Cardiac muscle cell (in vitro differentiated cells and primary cell): ENCODE data around the gene REM2. TPM values are rescaled to one million over a fixed set of nuclear protein-coding genes. Genes with fewer than 3 reads are reported as not detected.
A peak's percentile ranks its signal among the peaks of the same experiment; 100 is the strongest.

Experiments
- DNase-seq, 2 donors: peaks; one replicate each; pipeline versions ENCODE4 v3.0.0 to v3.0.0-alpha.2; 2010 to 2017; ENCODE audit warnings: low read depth in 1 of 2, low spot score in 1 of 2
- H3K27ac ChIP-seq: fragments of 200-600 bp; sonication (generic); 2 replicates; pipeline ENCODE4 v1.5.1; 2016
- H3K27me3 ChIP-seq: fragments of 200-600 bp; sonication (generic); 2 replicates; pipeline ENCODE4 v1.6.0; 2016; ENCODE audit warnings: control low read depth
- H3K36me3 ChIP-seq: fragments of 200-600 bp; sonication (generic); 2 replicates; pipeline ENCODE4 v1.5.1; 2016; ENCODE audit warnings: control low read depth
- H3K4me1 ChIP-seq: fragments of 200-600 bp; sonication (generic); 2 replicates; pipeline ENCODE4 v1.8.1; 2017; ENCODE audit warnings: low read depth, mild to moderate bottlenecking, mixed run types
- H3K4me3 ChIP-seq: fragments of 200-600 bp; sonication (generic); 2 replicates; pipeline ENCODE4 v1.5.1; 2016; ENCODE audit warnings: mild to moderate bottlenecking
- H3K9me3 ChIP-seq: fragments of 200-600 bp; sonication (generic); 2 replicates; pipeline ENCODE4 v1.5.1; 2017; ENCODE audit warnings: low read depth, mild to moderate bottlenecking, control low read depth
- polyA plus RNA-seq: library from polyadenylated mRNA; unstranded; fragments of >200 nt; fragmentation: Nextera tagmentation; extraction: Ambion mirVana; gene quantifications from 2 replicates; pipeline ENCODE4 v1.2.1, GENCODE V29; 2016
- total RNA-seq: library from RNA; depleted of rRNA; stranded (reverse); fragments of >200 nt; gene quantifications from 2 replicates; pipeline ENCODE4 v1.2.3, GENCODE V29; 2016
- TF ChIP-seq, protein P1 (sequence below): IDR thresholded peaks from 2 replicates; pipeline ENCODE4 v1.5.1; 2012; ENCODE audit warnings: low read depth, mild to moderate bottlenecking, low read length

REM2 gene
- total and polyA plus RNA-seq, 2 experiments from 2014 or later, result 2.7 to 5.1 TPM

GRCh38 chr14:22901799-22902198 is 18.8 kb downstream of the REM2 start:
- DNase-seq, result no peak
- H3K4me1 ChIP-seq, result peaks cover 8% of the 10 kb centered on the region
- peaks cover 55% of the 10 kb centered on the region for H3K36me3 ChIP-seq
- H3K27me3 ChIP-seq, result no peaks in the 10 kb centered on the region
- no peaks in the 10 kb centered on the region for H3K9me3 ChIP-seq
- TF ChIP-seq, protein P1, sequence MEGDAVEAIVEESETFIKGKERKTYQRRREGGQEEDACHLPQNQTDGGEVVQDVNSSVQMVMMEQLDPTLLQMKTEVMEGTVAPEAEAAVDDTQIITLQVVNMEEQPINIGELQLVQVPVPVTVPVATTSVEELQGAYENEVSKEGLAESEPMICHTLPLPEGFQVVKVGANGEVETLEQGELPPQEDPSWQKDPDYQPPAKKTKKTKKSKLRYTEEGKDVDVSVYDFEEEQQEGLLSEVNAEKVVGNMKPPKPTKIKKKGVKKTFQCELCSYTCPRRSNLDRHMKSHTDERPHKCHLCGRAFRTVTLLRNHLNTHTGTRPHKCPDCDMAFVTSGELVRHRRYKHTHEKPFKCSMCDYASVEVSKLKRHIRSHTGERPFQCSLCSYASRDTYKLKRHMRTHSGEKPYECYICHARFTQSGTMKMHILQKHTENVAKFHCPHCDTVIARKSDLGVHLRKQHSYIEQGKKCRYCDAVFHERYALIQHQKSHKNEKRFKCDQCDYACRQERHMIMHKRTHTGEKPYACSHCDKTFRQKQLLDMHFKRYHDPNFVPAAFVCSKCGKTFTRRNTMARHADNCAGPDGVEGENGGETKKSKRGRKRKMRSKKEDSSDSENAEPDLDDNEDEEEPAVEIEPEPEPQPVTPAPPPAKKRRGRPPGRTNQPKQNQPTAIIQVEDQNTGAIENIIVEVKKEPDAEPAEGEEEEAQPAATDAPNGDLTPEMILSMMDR, result no peak
- H3K27ac ChIP-seq, result no peak overlapping the region
- no peak overlapping the region for H3K4me3 ChIP-seq

DNA sequence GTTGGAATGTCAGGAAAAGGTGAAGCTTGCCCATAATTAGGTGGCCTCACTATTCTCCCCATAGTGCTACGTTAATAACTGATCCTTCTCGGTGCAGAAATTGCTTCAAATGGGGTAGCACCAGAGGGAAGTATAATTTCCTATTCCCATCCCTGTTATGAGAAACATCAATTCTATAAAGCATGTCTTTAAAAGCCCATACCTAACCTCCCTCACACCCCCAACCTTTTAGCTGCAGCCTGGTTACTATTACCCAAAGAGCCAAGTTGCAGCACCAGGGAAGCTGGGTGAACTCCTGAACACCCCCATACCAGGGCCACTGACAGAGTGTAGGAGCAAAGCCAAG is 20.7 kb downstream of the REM2 start:
- Histone ChIP-seq H3K4me3 (no peak overlapping the region), H3K36me3 (peaks cover 74% of the 10 kb centered on the region), H3K9me3 (no peaks in the 10 kb centered on the region), H3K4me1 (no peaks in the 10 kb centered on the region), H3K27ac (no peak overlapping the region), H3K27me3 (no peaks in the 10 kb centered on the region)
- DNase-seq, result no peak
- TF ChIP-seq, protein P1, result no peak

DNA sequence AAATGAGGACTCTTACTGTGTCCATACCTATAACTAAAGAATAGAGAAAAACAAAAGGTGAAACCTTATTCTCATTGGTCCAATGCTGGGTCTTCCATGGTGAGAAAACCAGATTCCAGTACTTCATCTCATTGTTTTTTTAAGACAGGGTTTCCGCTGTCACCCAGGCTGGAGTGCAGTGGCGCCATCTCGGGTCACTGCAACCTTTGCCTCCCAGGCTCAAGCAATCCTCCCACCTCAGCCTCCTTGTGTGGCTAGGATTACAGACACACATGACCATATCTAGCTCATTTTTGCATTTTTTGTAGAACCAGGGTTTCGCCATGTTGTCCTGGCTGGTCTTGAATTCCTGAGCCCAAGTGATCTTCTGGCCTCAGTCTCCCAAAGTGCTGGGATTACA is 22.6 kb downstream of the REM2 start:
- H3K36me3 ChIP-seq, result peaks cover 82% of the 10 kb centered on the region
- no peak overlapping the region for H3K27ac ChIP-seq
- no peak overlapping the region for H3K4me3 ChIP-seq
- H3K27me3 ChIP-seq, result no peaks in the 10 kb centered on the region
- no peak for DNase-seq
- no peaks in the 10 kb centered on the region for H3K9me3 ChIP-seq
- H3K4me1 ChIP-seq, result no peaks in the 10 kb centered on the region
- TF ChIP-seq, protein P1, result no peak

GRCh38 chr14:22906073-22906472 is 23.1 kb downstream of the REM2 start:
- no peak for DNase-seq
- Histone ChIP-seq H3K9me3 (no peaks in the 10 kb centered on the region), H3K27ac (no peak overlapping the region), H3K27me3 (no peaks in the 10 kb centered on the region), H3K36me3 (peaks cover 81% of the 10 kb centered on the region), H3K4me3 (no peak overlapping the region), H3K4me1 (no peaks in the 10 kb centered on the region)
- TF ChIP-seq, protein P1, result no peak

GRCh38 chr14:22907429-22907828 is 24.4 kb downstream of the REM2 start:
- no peak overlapping the region for H3K4me3 ChIP-seq
- no peaks in the 10 kb centered on the region for H3K27me3 ChIP-seq
- no peaks in the 10 kb centered on the region for H3K4me1 ChIP-seq
- DNase-seq, result no peak
- TF ChIP-seq, protein P1, result no peak
- no peaks in the 10 kb centered on the region for H3K9me3 ChIP-seq
- H3K36me3 ChIP-seq, result peaks cover 70% of the 10 kb centered on the region
- H3K27ac ChIP-seq, result no peak overlapping the region

- DNase-seq, result peak in 1 of 2 donors; percentile 45
- H3K4me3 ChIP-seq, result no peak overlapping the region
- H3K9me3 ChIP-seq, result no peaks in the 10 kb centered on the region
- H3K36me3 ChIP-seq, result peaks cover 60% of the 10 kb centered on the region
- H3K4me1 ChIP-seq, result no peaks in the 10 kb centered on the region
- TF ChIP-seq, protein P1, result no peak
- H3K27me3 ChIP-seq, result no peaks in the 10 kb centered on the region
- H3K27ac ChIP-seq, result no peak overlapping the region
These were observed 25.6 kb downstream of the REM2 start for GRCh38 chr14:22908601-22909000.
